Activated CD4-positive, CD25-positive, alpha-beta regulatory T cell (primary cell): ENCODE data around the gene CCDC88A.
"Not testable (repeated sequence)": the region's sequence is repeated elsewhere in the genome, so short reads cannot be mapped to it uniquely, and the experiment has no call there.

Experiments
- DNase-seq, 4 experiments: peaks; one replicate each; lab custom pipeline; 2025; lab: John Stamatoyannopoulos, UW

The CCDC88A gene

GRCh38 chr2:55419679-55420438, at the start of gene CCDC88A:
TSS of gene CCDC88A (minus strand) at chr2:55419856. CDS start at chr2:55419079, 777 bp downstream.
- peak; percentile 60 to 69 (median 64) for DNase-seq

- no peak for DNase-seq
Observed at GRCh38 chr2:55461679-55462078, 42.0 kb upstream of the CCDC88A start.

GRCh38 chr2:55460562-55460961, 40.9 kb upstream of the CCDC88A start:
- no peak for DNase-seq

- no peak for DNase-seq
Observed at GRCh38 chr2:55459714-55460274, 40.1 kb upstream of the CCDC88A start.

GRCh38 chr2:55459279-55459678, 39.6 kb upstream of the CCDC88A start:
- DNase-seq, result no peak

- no peak for DNase-seq
Observed at GRCh38 chr2:55454121-55454520, 34.5 kb upstream of the CCDC88A start.

- no peak for DNase-seq
Observed at GRCh38 chr2:55452879-55453278, 33.2 kb upstream of the CCDC88A start.

GRCh38 chr2:55451699-55452098, 32.0 kb upstream of the CCDC88A start:
- no peak for DNase-seq

- not testable (repeated sequence) for DNase-seq
Observed at GRCh38 chr2:55450014-55450413, 30.4 kb upstream of the CCDC88A start.

GRCh38 chr2:55442045-55442760, 22.5 kb upstream of the CCDC88A start:
- DNase-seq, result not testable (repeated sequence)

GRCh38 chr2:55441280-55441892, 21.7 kb upstream of the CCDC88A start:
- DNase-seq, result no peak

- no peak for DNase-seq
Observed at GRCh38 chr2:55439101-55439397, 19.4 kb upstream of the CCDC88A start.

- no peak for DNase-seq
Observed at GRCh38 chr2:55438391-55439100, 18.9 kb upstream of the CCDC88A start.

- no peak for DNase-seq
Observed at GRCh38 chr2:55437515-55438390, 18.1 kb upstream of the CCDC88A start.

- DNase-seq, result no peak
Observed at GRCh38 chr2:55431982-55432627, 12.4 kb upstream of the CCDC88A start.

GRCh38 chr2:55430211-55430975, 10.7 kb upstream of the CCDC88A start:
- no peak for DNase-seq

GRCh38 chr2:55428258-55428657, 8.6 kb upstream of the CCDC88A start:
- no peak for DNase-seq

GRCh38 chr2:55425431-55425831, 5.8 kb upstream of the CCDC88A start:
- no peak for DNase-seq

GRCh38 chr2:55422876-55423665, 3.4 kb upstream of the CCDC88A start:
- no peak for DNase-seq
